Keratinocyte (primary cell): ENCODE measurements around the gene GJA8.

ENCODE experiments used
- CTCF ChIP-seq, 3 experiments: IDR thresholded peaks in 1 of 3; conservative IDR thresholded peaks in 1 of 3; optimal IDR thresholded peaks in 1 of 3; 2 replicates in 2 of 3; 3 replicates in 1 of 3; pipeline versions ENCODE3 to v1.5.1; 2011; ENCODE audit warnings: low read length in 3 of 3, mild to moderate bottlenecking in 3 of 3, moderate library complexity in 2 of 3, control low read depth in 1 of 3, inconsistent platforms in 1 of 3; ENCODE audit not compliant: insufficient read depth in 2 of 3; ENCODE audit errors: extremely low read depth in 1 of 3
- EZH2 ChIP-seq: IDR thresholded peaks from one replicate; pipeline ENCODE4 v1.6.1; 2012; ENCODE audit warnings: inconsistent platforms, mild to moderate bottlenecking, low read length, moderate library complexity

GRCh38 chr1:147853391-147853790 is 49.2 kb upstream of the GJA8 start:
- TF ChIP-seq EZH2 (no peak), CTCF (optimal IDR thresholded peaks at IDR 0.05 in 1 of 3, IDR thresholded peaks at IDR 0.05 in 1 of 3, conservative IDR thresholded peaks at IDR 0.05 in 1 of 3; ENCODE audit: extremely low read depth in 1 of 3, insufficient read depth in 2 of 3, low read length in 3 of 3) (no peak)
